Transverse colon (tissue), 4 donors: ENCODE results near the gene NPNT. TPM values are rescaled to one million over a fixed set of nuclear protein-coding genes. Genes with fewer than 3 reads are reported as not detected.

ENCODE experiments used
- DNase-seq: peaks from one replicate; pipeline ENCODE4 v3.0.0-alpha.2; 2019
- H3K27ac ChIP-seq, 4 donors: fragments of 200-600 bp; sonication (generic); 2 replicates each; pipeline ENCODE4 v1.5.1; 2016 to 2018; ENCODE audit warnings: inconsistent platforms in 4 of 4
- H3K27me3 ChIP-seq: fragments of 200-600 bp; sonication (generic); 2 replicates; pipeline ENCODE4 v1.5.1; 2017; ENCODE audit warnings: inconsistent platforms
- H3K36me3 ChIP-seq, 4 donors: fragments of 200-600 bp; sonication (generic); 2 replicates each; pipeline ENCODE4 v1.5.1; 2017 to 2019; ENCODE audit warnings: inconsistent platforms in 4 of 4
- H3K4me1 ChIP-seq, 4 donors: fragments of 200-600 bp; sonication (generic); 2 replicates each; pipeline ENCODE4 v1.5.1; 2017 to 2020; ENCODE audit warnings: inconsistent platforms in 4 of 4
- H3K4me3 ChIP-seq, 4 donors: fragments of 200-600 bp; sonication (generic); 1 replicate in 1 of 4; 2 replicates in 3 of 4; pipeline versions ENCODE4 v1.5.1 to v1.6.1; 2017 to 2019; ENCODE audit warnings: inconsistent platforms in 4 of 4
- H3K9me3 ChIP-seq, 2 donors: fragments of 200-600 bp; sonication (generic); 2 replicates each; pipeline ENCODE4 v1.5.1; 2017 to 2019; ENCODE audit warnings: inconsistent platforms in 2 of 2
- EP300 ChIP-seq: sonication (generic); formaldehyde crosslinking; IDR thresholded peaks from one replicate; pipeline ENCODE4 v1.6.1; 2017; ENCODE audit warnings: antibody characterized with exemption, low read depth
- POLR2A ChIP-seq: fragments of 450-650 bp; IDR thresholded peaks from one replicate; pipeline ENCODE4 v1.6.1; 2016; ENCODE audit warnings: antibody characterized with exemption, mild to moderate bottlenecking, moderate library complexity
- POLR2AphosphoS5 ChIP-seq, 3 donors: sonication (generic); formaldehyde crosslinking; IDR thresholded peaks; one replicate each; pipeline ENCODE4 v1.6.1; 2016; ENCODE audit warnings: antibody characterized with exemption in 3 of 3
- WGBS, 2 donors: methylation state at CpG; one replicate each; pipeline ENCODE4 v1.1.5; 2018; ENCODE audit warnings: low coverage in 1 of 2; 5-methylcytosine and 5-hydroxymethylcytosine counted together
- in situ Hi-C, 4 donors: fragments of 200-750 bp; cut with MboI; loops; one replicate each; pipeline versions ENCODE4 v1.15.0 to v1.15.1; 2017; ENCODE audit warnings: low sequenced_read_pairs in 3 of 4, low pct_ligation_motif_present in 1 of 4, low pct_unique_long_range_greater_than_20kb in 1 of 4
- intact Hi-C: fragments of 100-400 bp; cut with DNase I; formaldehyde crosslinking; loops from one replicate; pipeline ENCODE4 v1.15.1; 2023; ENCODE audit warnings: low total_unique reads
- total RNA-seq, 4 donors: library from RNA; depleted of rRNA; stranded (reverse); fragments of >200 nt; gene quantifications; one replicate each; pipeline ENCODE4 v1.1.0, GENCODE V29; 2016
- TF ChIP-seq, protein P1 (sequence below), 5 experiments: fragments of 200-600 bp in 3 of 5; fragments of 450-650 bp in 2 of 5; sonication (generic) in 3 of 5; IDR thresholded peaks; 1 replicate in 2 of 5; 2 replicates in 3 of 5; pipeline ENCODE4 v1.5.1; 2016 to 2017; ENCODE audit warnings: antibody characterized with exemption in 5 of 5, inconsistent platforms in 3 of 5, mild to moderate bottlenecking in 2 of 5, moderate library complexity in 1 of 5

NPNT gene
- total RNA-seq, 4 donors from 2014 or later, result 4.5 to 26.3 (median 24.4) TPM

DNA sequence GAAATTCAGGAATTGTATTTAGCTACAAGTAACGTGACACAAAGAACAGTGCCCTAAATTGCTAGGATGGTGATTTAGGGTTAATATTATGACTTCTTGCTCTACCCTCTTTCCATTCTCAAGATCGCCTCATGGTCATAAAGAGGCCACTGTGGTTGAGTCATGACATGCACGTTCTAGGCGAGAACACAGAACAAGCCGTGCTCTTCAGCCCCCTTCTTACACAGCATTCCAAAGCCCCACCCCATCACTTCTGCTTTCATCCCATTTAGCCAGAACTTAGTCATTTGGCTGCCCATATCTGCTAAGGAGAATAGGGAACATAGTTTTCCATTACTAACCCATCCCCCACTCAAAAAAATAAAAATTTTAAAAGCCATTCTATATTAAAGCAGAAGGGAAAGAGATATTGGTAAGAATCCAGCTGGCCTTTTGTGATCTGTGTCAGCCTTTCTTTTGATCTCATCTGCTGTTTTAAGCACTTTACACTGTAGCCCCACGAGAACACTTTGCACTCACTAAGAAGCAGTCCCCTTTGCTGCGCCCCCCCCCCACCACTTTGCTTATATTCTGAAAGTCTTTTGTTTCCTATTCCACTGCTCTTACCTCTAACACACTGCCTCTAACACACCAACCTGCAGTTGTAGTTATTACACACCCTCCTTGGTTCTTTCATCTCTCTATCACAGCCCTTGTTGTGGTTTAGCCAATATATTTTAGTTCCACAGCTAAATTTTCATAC is 28.4 kb downstream of the NPNT start:
- Histone ChIP-seq H3K27me3 (no peaks in the 10 kb centered on the region), H3K9me3 (no peaks in the 10 kb centered on the region), H3K4me3 (no peak overlapping the region), H3K4me1 (no peaks in the 10 kb centered on the region), H3K27ac (no peak overlapping the region), H3K36me3 (no peaks in the 10 kb centered on the region)
- DNase-seq, result no peak
- no peak for TF ChIP-seq POLR2A
- no peak for TF ChIP-seq POLR2AphosphoS5 (IDR thresholded peaks at IDR 0.05)
- TF ChIP-seq EP300, result no peak
- TF ChIP-seq, protein P1, sequence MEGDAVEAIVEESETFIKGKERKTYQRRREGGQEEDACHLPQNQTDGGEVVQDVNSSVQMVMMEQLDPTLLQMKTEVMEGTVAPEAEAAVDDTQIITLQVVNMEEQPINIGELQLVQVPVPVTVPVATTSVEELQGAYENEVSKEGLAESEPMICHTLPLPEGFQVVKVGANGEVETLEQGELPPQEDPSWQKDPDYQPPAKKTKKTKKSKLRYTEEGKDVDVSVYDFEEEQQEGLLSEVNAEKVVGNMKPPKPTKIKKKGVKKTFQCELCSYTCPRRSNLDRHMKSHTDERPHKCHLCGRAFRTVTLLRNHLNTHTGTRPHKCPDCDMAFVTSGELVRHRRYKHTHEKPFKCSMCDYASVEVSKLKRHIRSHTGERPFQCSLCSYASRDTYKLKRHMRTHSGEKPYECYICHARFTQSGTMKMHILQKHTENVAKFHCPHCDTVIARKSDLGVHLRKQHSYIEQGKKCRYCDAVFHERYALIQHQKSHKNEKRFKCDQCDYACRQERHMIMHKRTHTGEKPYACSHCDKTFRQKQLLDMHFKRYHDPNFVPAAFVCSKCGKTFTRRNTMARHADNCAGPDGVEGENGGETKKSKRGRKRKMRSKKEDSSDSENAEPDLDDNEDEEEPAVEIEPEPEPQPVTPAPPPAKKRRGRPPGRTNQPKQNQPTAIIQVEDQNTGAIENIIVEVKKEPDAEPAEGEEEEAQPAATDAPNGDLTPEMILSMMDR (IDR thresholded peaks at IDR 0.05), result no peak
- in situ Hi-C loops, result no loop called here
- intact Hi-C loops, result no loop called here
- 68 to 80% methylated on average over 7 of the region's 7 CpGs for WGBS, 2 donors

DNA sequence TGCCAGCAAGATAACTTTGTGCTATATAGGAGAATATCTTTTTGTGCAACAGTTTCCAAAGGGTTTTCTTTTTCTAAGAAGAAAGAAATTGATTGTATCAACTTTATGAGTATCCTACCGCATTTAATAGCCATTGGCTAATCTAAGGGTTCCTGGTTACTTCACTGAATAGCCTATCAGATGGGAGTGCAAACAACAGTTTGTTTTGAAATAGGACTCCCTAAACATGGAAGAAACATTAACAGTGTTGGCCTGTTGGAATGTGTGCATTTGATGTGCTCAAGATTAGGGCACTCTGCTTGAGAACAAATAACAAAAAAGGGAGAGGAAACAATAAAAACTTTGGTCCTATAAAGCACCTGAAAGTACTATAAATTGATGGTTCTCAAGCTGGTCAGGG is 29.1 kb downstream of the NPNT start:
- H3K4me3 ChIP-seq, result no peak overlapping the region
- WGBS, 2 donors, result 74 to 90% methylated on average over 1 of the region's 1 CpG
- in situ Hi-C loops, result no loop called here
- H3K27me3 ChIP-seq, result no peaks in the 10 kb centered on the region
- H3K4me1 ChIP-seq, result no peaks in the 10 kb centered on the region
- no peak for DNase-seq
- intact Hi-C loops, result no loop called here
- no peak for TF ChIP-seq POLR2A
- no peaks in the 10 kb centered on the region for H3K9me3 ChIP-seq
- H3K36me3 ChIP-seq, result no peaks in the 10 kb centered on the region
- H3K27ac ChIP-seq, result no peak overlapping the region

DNA sequence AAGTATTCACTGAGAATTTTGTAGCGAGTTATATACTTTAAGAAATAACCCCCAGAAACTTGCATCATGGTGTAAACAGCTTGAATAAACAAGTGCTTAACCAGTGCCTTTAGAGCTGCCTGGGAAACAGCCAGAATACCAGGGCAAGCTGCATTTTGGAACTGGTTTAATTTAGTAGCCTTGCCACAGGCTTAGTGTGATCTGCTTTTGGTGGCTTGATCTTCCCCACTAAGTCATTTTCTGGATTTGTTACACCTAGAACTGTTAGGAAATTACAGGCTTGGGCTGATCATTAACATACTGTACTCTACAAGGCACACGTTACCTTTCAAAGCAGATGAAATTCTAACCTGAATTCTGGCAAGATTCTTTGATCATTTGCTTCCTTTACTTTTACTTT is 35.4 kb downstream of the NPNT start:
- TF ChIP-seq, protein P1 (IDR thresholded peaks at IDR 0.05), result no peak
- no peak for TF ChIP-seq POLR2A
- TF ChIP-seq EP300, result no peak
- TF ChIP-seq POLR2AphosphoS5 (IDR thresholded peaks at IDR 0.05), result no peak
- intact Hi-C loops (no loop called here), in situ Hi-C loops (no loop called here)
- Histone ChIP-seq H3K36me3 (no peaks in the 10 kb centered on the region), H3K27me3 (no peaks in the 10 kb centered on the region), H3K4me3 (no peak overlapping the region), H3K27ac (no peak overlapping the region), H3K4me1 (peaks cover 0 to 7% (median 3%) of the 10 kb centered on the region in 4 donors), H3K9me3 (no peaks in the 10 kb centered on the region)
- 44 to 48% methylated on average over 2 of the region's 2 CpGs for WGBS, 2 donors
- no peak for DNase-seq

DNA sequence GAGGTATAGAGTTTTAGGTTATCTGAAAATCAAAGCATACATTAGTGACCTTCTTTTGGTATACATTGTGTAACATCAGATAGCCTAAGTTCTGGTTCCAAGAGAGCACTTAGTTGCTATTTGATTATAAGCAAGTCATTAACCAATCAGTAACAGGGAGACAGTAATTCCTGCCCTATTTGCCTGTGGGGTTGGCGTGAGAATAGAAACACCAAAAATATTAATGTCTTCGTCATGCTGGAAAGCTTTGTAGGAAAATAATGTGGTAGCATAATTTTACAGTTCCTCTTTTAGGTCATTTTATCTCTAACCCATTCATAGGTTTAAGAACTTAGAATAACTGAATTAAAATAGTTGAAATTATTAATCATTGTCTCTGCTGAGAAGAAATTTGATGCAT is 37.8 kb downstream of the NPNT start:
- no peak overlapping the region for H3K27ac ChIP-seq
- no peaks in the 10 kb centered on the region for H3K9me3 ChIP-seq
- H3K27me3 ChIP-seq, result no peaks in the 10 kb centered on the region
- WGBS, 2 donors, result 85 to 91% methylated on average over 2 of the region's 2 CpGs
- no peak for TF ChIP-seq EP300
- DNase-seq, result no peak
- intact Hi-C loops, result no loop called here
- H3K4me3 ChIP-seq, result no peak overlapping the region
- H3K36me3 ChIP-seq, result no peaks in the 10 kb centered on the region
- peaks cover 0 to 7% (median 3%) of the 10 kb centered on the region in 4 donors for H3K4me1 ChIP-seq
- in situ Hi-C loops, result no loop called here

DNA sequence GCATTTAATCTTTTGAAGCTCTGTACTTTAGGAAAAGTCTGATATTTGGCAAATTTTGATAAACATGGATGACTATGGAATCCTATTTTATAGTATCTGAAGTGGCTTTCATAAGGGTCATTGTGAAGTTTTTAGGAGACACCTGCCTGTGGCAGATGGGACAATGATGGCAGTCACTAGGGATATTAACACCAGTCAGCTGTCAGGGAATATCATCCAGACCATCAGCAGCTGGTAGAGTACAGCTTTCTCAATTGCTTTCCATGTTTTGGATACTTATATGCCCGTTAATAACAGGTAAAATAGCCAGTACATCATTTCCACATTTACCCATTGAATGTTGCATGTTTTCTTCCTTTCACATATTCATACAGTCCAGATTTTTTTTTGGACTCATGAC is 39.1 kb downstream of the NPNT start:
- H3K4me1 ChIP-seq, result peaks cover 0 to 7% (median 3%) of the 10 kb centered on the region in 4 donors
- DNase-seq, result no peak
- no peaks in the 10 kb centered on the region for H3K27me3 ChIP-seq
- H3K27ac ChIP-seq, result no peak overlapping the region
- no peak overlapping the region for H3K4me3 ChIP-seq
- H3K9me3 ChIP-seq, result no peaks in the 10 kb centered on the region
- in situ Hi-C loops (no loop called here), intact Hi-C loops (no loop called here)
- no peaks in the 10 kb centered on the region for H3K36me3 ChIP-seq
- 67 to 69% methylated on average over 1 of the region's 1 CpG for WGBS, 2 donors
- TF ChIP-seq POLR2AphosphoS5 (IDR thresholded peaks at IDR 0.05) (no peak), POLR2A (no peak), EP300 (no peak)
- TF ChIP-seq, protein P1 (IDR thresholded peaks at IDR 0.05), result no peak
